Measurements from ENCODE around the gene MLXIP.

The MLXIP gene

DNA sequence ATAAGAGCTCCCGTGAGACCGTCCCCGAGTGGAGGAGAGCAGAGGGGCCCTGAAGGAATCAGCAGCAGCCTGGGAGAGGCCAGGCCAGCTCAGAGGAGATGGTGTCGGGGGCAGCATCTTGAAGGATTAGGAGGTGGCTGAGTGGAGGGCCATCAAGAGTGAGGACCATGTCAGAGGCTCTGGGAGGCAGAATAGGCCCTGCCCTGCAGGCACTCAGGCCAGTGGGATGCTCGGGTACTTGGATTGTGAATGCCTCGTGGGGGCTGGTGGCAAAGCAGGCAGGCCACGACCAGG is 47.7 kb downstream of the MLXIP start:
- DNase-seq (ENCODE audit: low read depth in 2 of 2), result no peak

DNA sequence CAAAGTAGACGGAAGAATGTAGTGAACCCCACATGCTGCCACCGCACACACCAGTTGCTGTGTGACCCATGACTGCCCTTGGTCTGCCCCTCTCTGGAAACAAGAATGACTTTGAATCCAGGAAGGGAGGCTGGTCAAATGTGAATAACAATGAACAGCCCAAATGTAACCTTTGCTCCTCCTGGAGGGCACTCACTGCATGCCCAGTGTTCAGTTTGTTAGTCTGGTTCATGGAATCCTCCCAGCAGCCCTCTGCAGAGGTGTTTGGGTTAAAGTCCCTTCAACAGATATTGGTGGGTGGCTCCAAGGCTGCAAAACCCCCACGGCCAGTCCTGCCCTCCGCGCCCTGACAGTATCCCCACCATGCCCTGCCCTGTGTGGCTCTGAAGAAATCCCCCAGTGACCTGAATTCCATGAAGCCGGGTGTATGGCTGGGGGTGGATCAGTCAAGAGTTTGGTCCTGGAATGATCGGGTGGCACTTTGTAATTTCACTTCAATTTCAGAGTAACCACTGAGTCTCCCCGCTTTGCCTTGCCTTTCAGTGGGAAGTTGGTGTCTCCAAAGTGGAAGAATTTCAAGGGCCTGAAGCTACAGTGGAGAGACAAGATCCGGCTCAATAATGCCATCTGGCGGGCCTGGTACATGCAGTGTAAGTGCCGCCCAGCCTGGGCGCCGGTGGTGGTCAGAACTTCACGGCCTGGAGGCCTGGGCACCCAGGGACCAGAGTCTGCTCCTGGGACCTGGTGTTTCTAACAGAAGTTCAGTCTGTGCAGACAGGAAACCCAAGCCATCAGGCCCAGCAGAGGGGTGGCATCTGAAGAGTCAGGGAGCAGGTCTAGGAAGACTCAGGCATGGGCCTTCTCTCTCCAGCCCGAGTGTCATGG is 48.4 kb downstream of the MLXIP start:
- no peak for DNase-seq (ENCODE audit: low read depth in 2 of 2)

DNA sequence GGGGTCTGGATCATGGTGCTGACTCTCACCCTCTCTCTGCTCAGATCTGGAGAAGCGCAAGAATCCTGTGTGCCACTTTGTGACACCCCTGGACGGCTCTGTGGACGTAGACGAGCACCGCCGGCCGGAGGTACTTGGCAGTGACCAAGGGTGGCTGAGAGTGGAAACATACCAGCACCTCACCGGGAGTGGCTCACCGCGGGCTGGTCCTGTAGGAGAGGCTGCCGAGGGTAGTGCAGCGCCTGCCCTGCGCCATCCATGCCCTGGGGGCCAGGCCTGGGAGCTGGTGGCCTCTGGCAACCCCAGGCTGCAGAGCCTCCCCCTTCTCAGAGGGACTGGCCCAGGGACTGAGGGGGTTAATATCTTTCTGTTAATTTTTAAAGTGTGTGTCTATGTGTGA is 49.3 kb downstream of the MLXIP start:
- no peak for DNase-seq (ENCODE audit: low read depth in 2 of 2)

DNA sequence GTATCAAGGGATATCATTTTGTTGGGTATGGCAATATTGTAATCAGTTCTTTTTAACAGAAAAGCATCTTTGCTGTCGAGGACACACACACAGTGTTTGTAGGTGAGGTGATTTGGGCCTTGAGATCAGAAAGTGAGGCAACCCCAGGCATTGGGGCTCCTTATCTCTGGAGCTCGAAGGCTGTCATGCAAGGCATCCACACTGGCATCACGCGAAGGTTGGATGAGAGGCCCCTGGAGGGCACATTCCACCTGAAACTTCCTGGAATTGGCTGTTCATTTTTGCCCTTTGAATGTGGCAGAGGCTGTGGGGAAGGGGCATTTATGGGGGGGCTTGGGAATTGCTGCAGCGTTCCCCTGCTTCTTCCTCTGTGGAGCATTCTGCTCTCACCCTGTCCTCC is 49.9 kb downstream of the MLXIP start:
- DNase-seq (ENCODE audit: low read depth in 2 of 2), result no peak

DNA sequence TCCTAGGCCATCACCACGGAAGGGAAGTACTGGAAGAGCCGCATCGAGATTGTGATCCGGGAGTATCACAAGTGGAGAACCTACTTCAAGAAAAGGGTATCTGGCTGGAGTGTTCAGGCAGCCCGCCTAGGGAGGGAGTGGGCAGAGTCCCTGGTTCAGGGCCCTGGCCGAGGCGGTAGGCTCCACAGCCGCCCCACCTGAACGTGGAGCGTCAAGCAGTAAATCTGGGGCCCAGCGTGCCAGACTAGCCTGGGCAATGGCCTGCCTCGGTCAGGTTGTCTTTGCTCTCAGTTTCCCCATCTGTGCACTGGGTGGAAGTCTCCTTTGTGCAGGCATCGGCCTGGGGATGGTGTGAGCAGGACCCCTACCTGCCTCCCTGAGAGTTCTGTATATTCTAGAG is 50.6 kb downstream of the MLXIP start:
- DNase-seq (ENCODE audit: low read depth in 2 of 2), result no peak

DNA sequence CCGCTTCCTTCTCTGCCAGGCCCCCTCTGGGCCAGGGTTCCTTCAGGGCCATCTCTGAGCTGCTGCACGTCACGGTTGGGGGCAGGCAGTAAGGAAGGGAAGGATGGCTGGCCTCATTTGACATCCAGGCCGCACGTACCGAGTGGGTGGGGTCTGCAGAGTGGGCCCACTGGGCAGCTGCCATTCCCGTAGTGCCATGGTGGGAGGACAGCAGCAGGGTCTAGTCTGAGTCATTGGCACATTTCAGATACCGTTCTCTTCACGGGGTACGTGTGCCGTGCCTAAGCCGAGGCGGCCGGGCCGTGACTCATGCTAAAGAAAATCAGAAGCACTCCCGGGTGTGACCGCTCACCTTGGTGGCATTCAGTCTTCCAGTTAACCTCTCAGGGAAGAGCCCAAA is 51.6 kb downstream of the MLXIP start:
- DNase-seq (ENCODE audit: low read depth in 2 of 2), result no peak

DNA sequence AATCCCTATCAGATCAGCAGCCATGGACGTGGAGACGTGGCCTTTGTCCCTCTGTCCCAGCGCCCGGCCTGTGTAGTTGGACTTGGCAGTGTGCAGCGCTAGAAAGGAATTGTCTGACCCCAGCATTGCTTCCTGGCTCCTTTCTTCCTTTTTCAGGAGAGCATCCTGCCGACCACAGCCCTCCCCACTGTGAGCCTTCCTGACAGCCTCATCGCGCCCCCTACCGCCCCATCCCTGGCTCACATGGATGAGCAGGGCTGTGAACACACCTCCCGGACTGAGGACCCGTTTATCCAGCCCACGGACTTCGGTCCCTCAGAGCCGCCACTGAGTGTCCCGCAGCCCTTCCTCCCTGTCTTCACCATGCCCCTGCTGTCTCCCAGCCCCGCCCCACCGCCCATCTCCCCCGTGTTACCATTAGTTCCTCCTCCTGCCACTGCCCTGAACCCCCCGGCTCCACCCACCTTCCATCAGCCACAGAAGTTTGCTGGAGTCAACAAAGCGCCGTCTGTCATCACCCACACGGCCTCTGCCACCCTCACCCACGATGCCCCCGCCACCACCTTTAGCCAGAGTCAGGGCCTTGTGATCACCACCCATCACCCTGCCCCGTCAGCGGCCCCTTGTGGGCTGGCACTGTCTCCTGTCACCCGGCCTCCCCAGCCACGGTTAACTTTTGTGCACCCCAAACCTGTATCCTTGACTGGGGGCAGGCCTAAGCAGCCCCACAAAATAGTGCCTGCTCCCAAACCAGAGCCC is 54.8 kb downstream of the MLXIP start:
- DNase-seq (ENCODE audit: low read depth in 2 of 2), result no peak

DNA sequence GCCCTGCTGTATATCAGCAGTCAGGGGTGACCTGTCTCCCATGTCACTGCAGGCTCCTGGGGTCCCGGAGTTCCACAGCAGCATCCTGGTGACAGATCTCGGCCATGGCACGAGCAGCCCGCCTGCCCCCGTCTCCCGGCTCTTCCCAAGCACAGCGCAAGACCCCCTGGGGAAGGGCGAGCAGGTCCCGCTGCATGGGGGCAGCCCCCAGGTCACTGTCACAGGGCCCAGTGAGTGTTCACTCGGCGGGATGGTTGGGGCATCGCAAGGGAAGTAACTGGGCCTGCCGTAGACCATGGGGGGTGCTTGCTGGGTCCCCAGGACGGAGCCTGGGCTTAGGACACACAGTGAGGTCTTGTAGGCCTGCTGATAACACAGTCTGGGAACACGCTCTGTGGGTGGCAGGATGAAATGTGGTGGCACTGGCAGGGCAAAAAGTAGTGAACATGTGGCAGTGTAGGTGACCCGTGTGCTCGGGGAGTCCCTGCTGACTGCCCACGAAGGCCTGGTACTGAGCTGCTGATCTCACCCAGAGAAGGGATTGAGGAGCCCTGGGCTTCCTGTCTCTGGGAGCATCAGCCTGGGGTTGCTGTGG is 57.0 kb downstream of the MLXIP start:
- DNase-seq (ENCODE audit: low read depth in 2 of 2), result no peak

DNA sequence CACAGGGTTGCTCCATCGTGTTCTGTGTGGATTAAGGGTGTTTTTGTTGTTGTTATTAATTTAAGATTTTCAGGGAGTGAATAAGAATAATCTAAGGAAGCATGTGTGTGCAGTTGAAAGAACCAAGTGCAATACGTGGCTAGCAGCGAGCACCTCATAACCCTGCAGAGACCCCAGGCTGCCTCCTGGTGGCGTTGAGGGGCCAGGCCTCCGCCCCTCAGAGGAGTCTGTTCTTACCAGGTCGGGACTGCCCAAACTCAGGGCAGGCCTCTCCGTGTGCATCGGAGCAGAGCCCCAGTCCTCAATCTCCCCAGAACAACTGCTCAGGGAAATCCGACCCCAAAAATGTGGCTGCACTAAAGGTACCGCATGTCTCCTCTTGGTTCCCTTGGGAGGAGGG is 58.7 kb downstream of the MLXIP start:
- DNase-seq (ENCODE audit: low read depth in 2 of 2), result no peak

DNA sequence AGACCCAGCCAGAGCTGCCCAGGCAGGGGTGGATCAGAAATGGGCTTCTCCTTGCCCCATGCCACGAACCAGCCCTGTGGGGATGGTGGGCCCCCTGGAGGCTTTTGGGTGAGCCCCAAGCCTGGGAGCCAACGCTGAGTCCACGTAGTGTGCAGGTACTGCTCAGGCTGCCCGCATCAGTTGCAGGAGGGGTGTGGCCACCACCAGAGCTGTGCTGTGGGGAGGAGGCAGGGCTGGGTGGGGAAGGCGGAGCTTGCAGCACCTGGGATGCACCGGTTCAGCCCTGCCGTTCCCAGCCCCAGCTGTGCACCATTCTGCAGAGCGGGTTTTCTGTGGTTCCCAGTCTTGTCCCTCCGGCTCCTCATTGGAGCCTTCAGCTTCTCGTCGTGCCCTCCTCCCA is 59.1 kb downstream of the MLXIP start:
- no peak for DNase-seq (ENCODE audit: low read depth in 2 of 2)

DNA sequence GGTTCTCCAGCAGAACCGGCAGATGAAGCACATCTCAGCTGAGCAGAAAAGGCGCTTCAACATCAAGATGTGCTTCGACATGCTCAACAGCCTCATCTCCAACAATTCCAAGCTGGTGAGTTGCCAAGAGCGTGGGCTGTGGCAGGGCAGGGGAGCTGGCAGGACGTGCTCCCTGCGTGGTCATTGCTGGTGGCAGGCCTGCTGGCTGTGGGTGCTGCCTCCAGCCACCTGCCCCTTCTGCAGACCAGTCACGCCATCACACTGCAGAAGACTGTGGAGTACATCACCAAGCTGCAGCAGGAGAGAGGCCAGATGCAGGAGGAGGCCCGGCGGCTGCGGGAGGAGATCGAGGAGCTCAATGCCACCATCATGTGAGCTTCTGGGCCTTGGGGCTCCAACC is 59.6 kb downstream of the MLXIP start:
- no peak for DNase-seq (ENCODE audit: low read depth in 2 of 2)

DNA sequence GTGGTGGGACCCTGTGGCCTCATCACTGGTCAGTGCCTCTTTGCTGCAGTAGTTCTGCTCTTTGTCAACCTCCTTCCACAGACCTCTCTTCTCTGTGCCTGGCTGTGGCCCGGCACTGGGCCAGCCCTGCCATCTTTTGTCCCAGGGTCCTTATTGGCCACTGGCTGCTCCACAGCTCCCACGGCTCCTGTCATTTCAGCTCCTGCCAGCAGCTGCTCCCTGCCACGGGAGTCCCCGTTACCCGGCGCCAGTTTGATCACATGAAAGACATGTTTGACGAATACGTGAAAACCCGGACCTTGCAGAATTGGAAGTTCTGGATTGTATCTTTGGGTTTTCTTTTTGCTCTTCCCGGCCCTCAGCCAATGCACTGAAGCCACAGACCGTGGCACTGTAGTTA is 60.1 kb downstream of the MLXIP start:
- DNase-seq (ENCODE audit: low read depth in 2 of 2), result no peak

DNA sequence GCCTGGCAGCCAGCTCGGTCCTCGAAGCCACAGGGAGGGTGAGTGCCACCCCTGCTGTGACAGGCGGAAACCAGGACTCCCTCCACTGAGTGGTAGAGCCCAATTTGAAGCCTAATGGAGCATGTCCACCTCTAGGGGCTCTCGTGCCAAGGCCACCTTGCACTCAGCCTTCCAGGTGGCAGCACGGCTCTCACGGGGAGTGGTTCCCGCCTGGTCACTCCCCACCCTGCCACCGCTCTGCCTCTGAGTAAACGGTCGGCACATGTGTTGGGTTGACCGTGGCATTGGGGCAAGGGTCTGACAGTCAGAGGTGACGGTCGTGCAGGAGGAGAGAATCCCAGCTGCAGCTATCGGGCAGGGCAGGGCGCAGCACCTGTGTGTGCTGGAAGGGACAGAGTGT is 60.7 kb downstream of the MLXIP start:
- DNase-seq (ENCODE audit: low read depth in 2 of 2), result no peak

DNA sequence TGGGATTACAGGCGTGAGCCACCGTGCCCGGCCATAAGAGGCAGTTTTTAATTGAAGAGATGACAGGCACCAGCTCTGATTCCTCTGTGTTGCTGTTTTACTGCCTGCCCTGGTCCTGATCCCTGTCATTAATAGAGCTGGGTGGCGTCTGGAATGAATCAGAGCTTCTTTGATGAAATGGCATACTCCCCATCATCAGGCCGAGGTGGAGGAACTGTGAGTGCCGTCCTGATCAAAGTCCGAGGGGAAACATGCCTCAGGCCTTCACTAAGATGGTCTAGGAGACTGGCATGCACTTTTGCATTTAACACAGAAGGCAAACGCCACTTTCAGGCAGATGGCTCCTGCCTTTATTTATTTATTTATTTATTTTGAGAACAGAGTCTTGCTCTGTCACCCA is 61.4 kb downstream of the MLXIP start:
- no peak for DNase-seq (ENCODE audit: low read depth in 2 of 2)

DNA sequence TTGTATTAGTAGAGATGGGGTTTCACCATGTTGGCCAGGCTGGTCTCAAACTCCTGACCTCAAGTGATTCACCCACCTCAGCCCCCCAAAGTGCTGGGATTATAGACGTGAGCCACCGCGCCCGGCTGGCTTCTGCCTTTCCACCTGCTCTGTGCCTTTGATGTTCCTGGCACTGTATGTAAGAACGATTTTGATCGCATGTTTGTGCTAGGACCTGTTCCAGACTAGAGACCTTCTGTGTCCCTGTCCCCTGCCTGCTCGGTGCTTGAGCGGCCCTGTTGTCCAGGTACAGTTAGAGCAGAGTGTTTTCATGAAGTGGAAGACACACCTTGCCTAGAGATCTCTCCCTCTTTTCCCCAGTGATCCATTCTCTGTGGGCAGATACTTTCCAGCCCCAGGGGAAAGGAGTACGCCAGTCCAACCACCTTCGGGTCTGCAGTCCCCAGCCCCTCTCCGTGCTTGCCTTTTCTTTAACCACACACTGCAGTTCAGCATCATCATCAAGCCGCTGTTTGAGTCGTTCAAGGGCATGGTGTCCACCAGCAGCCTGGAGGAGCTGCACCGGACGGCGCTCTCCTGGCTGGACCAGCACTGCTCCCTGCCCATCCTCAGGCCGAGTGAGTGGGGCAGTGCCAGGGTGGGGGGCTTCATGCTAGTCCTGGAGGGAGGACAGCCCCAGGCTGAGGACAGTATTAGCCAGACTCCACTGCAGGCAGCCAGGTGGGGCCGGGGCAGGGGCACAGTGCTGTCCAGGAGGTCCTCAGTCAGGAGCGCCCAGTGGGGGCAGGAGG is 62.1 kb downstream of the MLXIP start:
- DNase-seq (ENCODE audit: low read depth in 2 of 2), result no peak

DNA sequence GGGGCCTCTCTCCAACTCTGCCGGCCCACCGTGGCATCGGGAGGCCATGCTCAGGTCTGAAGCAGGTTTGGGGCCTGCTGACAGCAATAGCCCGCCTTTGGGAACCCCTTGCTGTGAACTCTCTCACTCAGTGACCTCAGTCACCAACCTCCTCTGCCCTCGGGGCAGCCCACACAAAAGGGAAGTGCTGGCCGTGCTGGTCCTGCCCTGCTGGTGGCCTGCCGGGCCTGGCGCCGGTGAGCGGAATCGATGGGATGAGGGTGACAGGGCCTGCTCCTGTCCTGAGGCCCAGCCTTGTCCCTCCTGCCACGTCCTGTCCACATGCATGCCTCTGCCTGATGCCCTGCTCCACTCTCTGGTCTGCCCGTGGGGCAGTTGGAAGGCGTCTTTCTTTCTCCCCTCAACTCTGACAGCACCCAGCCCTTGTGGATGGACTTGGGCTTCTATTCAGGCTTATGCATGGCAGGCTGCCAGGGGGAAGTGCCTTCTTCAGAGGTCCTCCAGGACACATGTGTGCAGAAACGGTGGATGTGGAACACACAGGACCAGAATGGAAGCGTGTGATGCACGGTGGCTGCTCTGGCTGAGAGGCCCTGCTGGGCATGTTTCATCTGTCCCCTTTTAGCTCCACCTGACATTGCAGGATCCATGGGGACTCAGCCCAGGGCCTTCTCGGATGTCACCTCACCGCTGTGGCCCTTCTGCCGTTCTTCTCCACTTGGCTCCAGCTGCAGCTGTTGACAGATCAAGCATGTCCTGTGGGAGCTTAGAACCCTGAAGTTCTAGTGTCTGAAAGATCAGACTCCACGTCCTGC is 63.6 kb downstream of the MLXIP start:
- DNase-seq (ENCODE audit: low read depth in 2 of 2), result no peak

DNA sequence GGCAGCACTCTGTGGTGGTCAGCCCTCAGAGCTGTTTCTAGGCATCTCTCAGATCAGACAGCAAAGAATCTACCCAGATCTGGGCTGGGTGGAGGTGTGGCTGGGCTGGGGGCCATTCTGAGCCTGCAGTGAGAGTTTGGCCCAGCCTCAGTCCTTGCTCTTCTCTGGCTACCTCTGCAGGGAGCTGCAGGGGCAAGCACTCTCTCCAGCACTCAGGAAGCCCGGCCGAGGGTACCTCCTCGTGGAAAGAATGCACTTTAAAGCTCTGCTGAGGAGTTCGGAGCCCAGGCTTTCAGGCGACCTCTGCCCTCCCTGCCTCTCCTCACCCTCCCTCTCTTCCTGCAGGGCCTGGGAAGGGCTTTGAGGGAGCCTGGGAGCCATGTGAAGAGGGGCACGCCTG is 64.3 kb downstream of the MLXIP start:
- DNase-seq (ENCODE audit: low read depth in 2 of 2), result no peak

DNA sequence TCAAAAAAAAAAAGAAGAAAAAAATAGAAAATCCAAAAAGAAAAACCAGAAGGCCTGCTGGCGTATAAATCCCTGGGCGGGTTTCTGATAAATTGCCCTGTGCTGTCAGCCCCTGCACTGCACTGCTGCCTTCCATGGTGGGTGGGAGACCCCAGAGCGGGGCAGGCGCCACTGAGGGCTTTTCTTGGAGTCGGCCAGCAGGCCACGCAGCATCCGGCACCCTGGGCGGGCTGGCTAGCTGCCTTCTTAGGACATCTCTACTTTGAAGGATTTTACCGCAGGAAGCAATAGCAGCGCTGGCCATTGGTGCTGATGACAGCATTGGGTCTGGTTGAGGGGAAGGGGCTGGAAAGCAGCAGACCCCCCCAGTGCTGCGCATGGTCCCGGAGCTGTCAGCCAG is 66.3 kb downstream of the MLXIP start:
- no peak for DNase-seq (ENCODE audit: low read depth in 2 of 2)

DNA sequence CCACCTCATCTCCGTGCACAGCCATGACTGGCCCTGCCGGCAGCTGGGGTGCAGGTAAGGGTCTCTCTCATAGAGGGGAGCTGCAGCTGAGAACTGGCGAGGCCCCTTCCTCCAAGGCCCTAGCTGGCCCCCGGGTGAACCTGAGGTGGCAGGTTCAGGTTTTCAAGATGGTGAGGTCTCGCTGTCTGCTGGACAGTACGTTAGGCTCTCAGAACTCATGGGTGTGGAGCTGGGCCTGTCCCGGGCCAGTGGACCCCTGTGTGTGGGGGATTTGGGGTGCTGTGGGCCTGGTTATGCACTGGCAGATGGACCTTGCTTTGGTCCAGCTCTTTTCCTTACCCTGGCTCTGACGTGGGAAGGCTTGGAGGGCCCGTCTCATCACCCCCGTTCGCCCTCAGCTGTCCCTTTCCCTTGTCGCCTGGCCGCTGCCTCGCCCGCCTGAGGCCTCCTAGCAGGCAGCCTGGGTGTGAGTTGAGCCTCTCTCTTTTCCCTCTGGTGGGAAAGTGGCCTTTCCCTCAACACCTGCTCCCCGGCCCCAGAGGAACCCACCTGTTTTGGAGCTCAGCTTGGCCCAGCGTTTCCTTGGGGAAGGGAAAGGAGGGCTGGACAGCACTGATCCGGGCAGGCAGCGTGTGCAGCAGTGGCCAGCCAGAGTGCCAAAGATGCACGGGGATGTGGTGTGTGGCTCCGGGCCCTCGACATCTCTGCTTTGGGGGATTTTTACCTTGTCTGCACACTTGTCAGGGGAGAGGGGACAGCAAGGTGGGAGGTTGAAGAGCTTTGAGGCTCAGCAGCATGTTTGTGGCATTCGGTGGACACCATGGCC is 67.2 kb downstream of the MLXIP start:
- no peak for DNase-seq (ENCODE audit: low read depth in 2 of 2)

DNA sequence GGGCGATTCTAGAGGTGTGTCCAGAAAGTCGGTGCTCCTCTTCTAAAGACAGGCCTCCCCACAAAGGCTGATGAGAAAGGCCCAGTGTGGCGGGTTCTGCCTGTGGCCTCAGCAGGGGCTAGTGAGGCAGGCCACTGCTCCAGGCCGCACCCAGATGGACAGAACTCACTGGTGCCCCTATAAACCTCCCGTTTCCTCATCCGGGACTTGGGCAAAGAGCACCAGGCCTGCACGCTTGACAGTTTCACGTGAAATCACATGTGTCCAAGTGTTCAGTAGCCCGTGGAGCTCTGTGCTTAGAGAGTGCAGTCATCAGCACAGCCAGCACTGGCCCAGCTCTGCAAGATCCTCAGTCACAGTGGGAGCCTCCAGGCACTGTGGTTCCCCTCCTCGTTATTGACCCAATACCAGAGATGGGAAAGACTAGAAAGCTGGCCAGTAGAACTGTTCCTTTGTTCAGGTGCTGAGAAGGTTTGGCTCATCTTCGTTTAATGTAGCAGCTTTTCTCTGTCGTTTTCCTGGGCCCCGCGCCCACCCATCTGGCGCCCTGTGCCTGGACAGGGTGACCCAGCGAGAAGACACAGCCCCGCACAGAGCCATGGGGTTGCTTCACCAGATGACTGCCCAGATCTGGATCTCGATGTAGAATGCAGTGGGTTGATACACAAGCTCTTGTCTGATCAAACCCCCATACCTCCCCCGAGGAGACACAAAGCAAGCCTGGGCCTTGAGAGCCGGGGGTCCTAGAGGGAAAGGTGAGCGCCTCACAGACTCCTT is 69.1 kb downstream of the MLXIP start:
- no peak for DNase-seq (ENCODE audit: low read depth in 2 of 2)
